MCF 10A (cell line): Measurements from ENCODE around the gene RAP1GAP2. TPM values are rescaled to one million over a fixed set of nuclear protein-coding genes. Genes with fewer than 3 reads are reported as not detected.
"Not testable (repeated sequence)": the region's sequence is repeated elsewhere in the genome, so short reads cannot be mapped to it uniquely, and the experiment has no call there.

Experiments
- BruUV-seq: library from RNA; stranded (reverse); fragments of 400-500 nt; replicated peaks from 2 replicates; lab custom pipeline; 2021; lab: Mats Ljungman, UMichigan
- CTCF ChIA-PET: fragments of 300-600 bp; sonication (Branson Sonifier 250); formaldehyde crosslinking; extraction: SDS; loops from one replicate; lab custom pipeline; 2021; ENCODE audit warnings: antibody characterized with exemption, inconsistent platforms; lab: Yijun Ruan, JAX
- POLR2A ChIA-PET: fragments of 300-600, 350-650 bp; sonication (Branson Sonifier 250); formaldehyde crosslinking; extraction: SDS; loops from one replicate; lab custom pipeline; 2020; ENCODE audit warnings: antibody characterized with exemption, inconsistent platforms; lab: Yijun Ruan, JAX
- DNase-seq: peaks from one replicate; pipeline ENCODE4 v3.0.0-alpha.2; 2018; ENCODE audit not compliant: unreplicated experiment
- H3K27ac Mint-ChIP-seq: one replicate; pipeline ENCODE4 v1.8.0; 2022; ENCODE audit warnings: mild to moderate bottlenecking, low read depth, mixed read lengths; ENCODE audit not compliant: unreplicated experiment
- H3K27me3 Mint-ChIP-seq: one replicate; pipeline ENCODE4 v1.8.0; 2022; ENCODE audit warnings: mixed read lengths; ENCODE audit not compliant: insufficient read depth, unreplicated experiment
- H3K36me3 Mint-ChIP-seq: one replicate; pipeline ENCODE4 v1.8.0; 2022; ENCODE audit warnings: mild to moderate bottlenecking, moderate library complexity, mixed read lengths; ENCODE audit not compliant: insufficient read depth, unreplicated experiment
- H3K4me1 Mint-ChIP-seq: one replicate; pipeline ENCODE4 v1.8.0; 2022; ENCODE audit warnings: mixed read lengths; ENCODE audit not compliant: insufficient read depth, unreplicated experiment
- H3K4me3 Mint-ChIP-seq: one replicate; pipeline ENCODE4 v1.8.0; 2022; ENCODE audit warnings: mild to moderate bottlenecking, moderate library complexity, mixed read lengths; ENCODE audit not compliant: unreplicated experiment
- H3K9me3 Mint-ChIP-seq: one replicate; pipeline ENCODE4 v1.8.0; 2022; ENCODE audit warnings: mixed read lengths; ENCODE audit not compliant: unreplicated experiment
- intact Hi-C: fragments of 100-400 bp; cut with micrococcal nuclease; formaldehyde crosslinking; loops from 2 replicates; pipeline ENCODE4 v1.14.1; 2022
- total RNA-seq: library from RNA; stranded (reverse); gene quantifications from 2 replicates; pipeline ENCODE4 v1.2.3, GENCODE V29; 2022
- TF ChIP-seq, protein P1 (sequence below): fragments of 200-600 bp; IDR thresholded peaks from one replicate; pipeline ENCODE4 v1.8.0; 2022; ENCODE audit warnings: antibody characterized with exemption, mild to moderate bottlenecking; ENCODE audit not compliant: unreplicated experiment

The RAP1GAP2 gene
- total RNA-seq, 1 experiment from 2014 or later = 40.2 TPM

DNA sequence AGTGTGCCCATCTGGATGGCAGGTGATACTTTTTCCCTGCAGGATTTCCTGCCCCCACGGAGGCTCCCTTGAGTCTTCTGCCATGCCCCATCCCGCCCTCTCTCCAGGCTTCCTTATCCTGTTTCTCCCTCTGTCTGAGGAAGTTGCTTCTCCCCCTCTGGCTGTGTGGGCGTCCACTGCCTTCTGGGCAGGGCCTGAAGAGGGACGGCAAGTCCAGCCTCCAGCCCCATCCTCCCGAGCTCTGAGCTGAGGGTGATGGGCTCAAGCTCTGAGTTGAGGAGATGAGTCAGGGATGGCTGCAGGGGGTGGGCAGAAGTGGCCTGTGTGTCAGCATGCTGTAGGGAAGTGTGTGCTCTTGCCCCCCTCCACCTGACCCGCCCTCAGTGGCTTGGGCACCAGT, 14.2 kb upstream of the RAP1GAP2 start:
- H3K27me3 Mint-ChIP-seq = peaks cover 18% of the 10 kb centered on the region
- no peaks in the 10 kb centered on the region for H3K36me3 Mint-ChIP-seq
- CTCF ChIA-PET = no interaction called here
- BruUV-seq = no TSS peak
- no peak overlapping the region for H3K4me3 Mint-ChIP-seq
- no peaks in the 10 kb centered on the region for H3K9me3 Mint-ChIP-seq
- intact Hi-C loops = no loop called here
- TF ChIP-seq, protein P1, sequence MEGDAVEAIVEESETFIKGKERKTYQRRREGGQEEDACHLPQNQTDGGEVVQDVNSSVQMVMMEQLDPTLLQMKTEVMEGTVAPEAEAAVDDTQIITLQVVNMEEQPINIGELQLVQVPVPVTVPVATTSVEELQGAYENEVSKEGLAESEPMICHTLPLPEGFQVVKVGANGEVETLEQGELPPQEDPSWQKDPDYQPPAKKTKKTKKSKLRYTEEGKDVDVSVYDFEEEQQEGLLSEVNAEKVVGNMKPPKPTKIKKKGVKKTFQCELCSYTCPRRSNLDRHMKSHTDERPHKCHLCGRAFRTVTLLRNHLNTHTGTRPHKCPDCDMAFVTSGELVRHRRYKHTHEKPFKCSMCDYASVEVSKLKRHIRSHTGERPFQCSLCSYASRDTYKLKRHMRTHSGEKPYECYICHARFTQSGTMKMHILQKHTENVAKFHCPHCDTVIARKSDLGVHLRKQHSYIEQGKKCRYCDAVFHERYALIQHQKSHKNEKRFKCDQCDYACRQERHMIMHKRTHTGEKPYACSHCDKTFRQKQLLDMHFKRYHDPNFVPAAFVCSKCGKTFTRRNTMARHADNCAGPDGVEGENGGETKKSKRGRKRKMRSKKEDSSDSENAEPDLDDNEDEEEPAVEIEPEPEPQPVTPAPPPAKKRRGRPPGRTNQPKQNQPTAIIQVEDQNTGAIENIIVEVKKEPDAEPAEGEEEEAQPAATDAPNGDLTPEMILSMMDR = no peak
- H3K4me1 Mint-ChIP-seq = no peaks in the 10 kb centered on the region
- DNase-seq = no peak
- POLR2A ChIA-PET = no interaction called here
- H3K27ac Mint-ChIP-seq = no peak overlapping the region

- intact Hi-C loops = no loop called here
- H3K36me3 Mint-ChIP-seq = no peaks in the 10 kb centered on the region
- H3K4me3 Mint-ChIP-seq = no peak overlapping the region
- no peak overlapping the region for H3K27ac Mint-ChIP-seq
- no peak for DNase-seq
- CTCF ChIA-PET = no interaction called here
- no peaks in the 10 kb centered on the region for H3K9me3 Mint-ChIP-seq
- no peaks in the 10 kb centered on the region for H3K4me1 Mint-ChIP-seq
- BruUV-seq = no TSS peak
- H3K27me3 Mint-ChIP-seq = peaks cover 13% of the 10 kb centered on the region
- TF ChIP-seq, protein P1 = no peak
- POLR2A ChIA-PET = no interaction called here
Measured at GRCh38 chr17:2783310-2784030, 12.8 kb upstream of the RAP1GAP2 start.

GRCh38 chr17:2784864-2785263, 11.4 kb upstream of the RAP1GAP2 start:
- Mint-ChIP-seq H3K4me1 (no peaks in the 10 kb centered on the region), H3K9me3 (no peaks in the 10 kb centered on the region), H3K36me3 (no peaks in the 10 kb centered on the region), H3K27ac (no peak overlapping the region), H3K27me3 (peaks cover 13% of the 10 kb centered on the region), H3K4me3 (no peak overlapping the region)
- BruUV-seq = no TSS peak
- no peak for DNase-seq
- ChIA-PET CTCF (interaction anchor here (1.6 to 2.1 kb wide), 2 partner anchors 21 to 32 kb away, joined by 4 to 5 read pairs; no protein-coding TSS in a partner anchor), POLR2A (no interaction called here)
- TF ChIP-seq, protein P1 = no peak
- intact Hi-C loops = no loop called here

- H3K9me3 Mint-ChIP-seq, H3K4me3 Mint-ChIP-seq, H3K36me3 Mint-ChIP-seq, H3K4me1 Mint-ChIP-seq, intact Hi-C loops, BruUV-seq, DNase-seq, POLR2A ChIA-PET, H3K27ac Mint-ChIP-seq: not testable (repeated sequence)
- H3K27me3 Mint-ChIP-seq = peaks cover 13% of the 10 kb centered on the region
- CTCF ChIA-PET = interaction anchor here (1.0 to 2.1 kb wide), 4 partner anchors 8 to 33 kb away, joined by 3 to 5 read pairs (median 4); partner anchors contain the start of gene RAP1GAP2
Measured at GRCh38 chr17:2785376-2785775, 10.9 kb upstream of the RAP1GAP2 start.
